Erythroblast (primary cell): ENCODE measurements around the gene ESPL1.

Experiments
- GATA1 ChIP-seq: IDR thresholded peaks from 2 replicates; pipeline ENCODE4 v1.6.1; 2011; ENCODE audit warnings: low read depth, mild to moderate bottlenecking, control low read depth, low read length, moderate library complexity
- POLR2A ChIP-seq: IDR thresholded peaks from 2 replicates; pipeline ENCODE4 v1.6.1; 2011; ENCODE audit warnings: mild to moderate bottlenecking, low read length

DNA sequence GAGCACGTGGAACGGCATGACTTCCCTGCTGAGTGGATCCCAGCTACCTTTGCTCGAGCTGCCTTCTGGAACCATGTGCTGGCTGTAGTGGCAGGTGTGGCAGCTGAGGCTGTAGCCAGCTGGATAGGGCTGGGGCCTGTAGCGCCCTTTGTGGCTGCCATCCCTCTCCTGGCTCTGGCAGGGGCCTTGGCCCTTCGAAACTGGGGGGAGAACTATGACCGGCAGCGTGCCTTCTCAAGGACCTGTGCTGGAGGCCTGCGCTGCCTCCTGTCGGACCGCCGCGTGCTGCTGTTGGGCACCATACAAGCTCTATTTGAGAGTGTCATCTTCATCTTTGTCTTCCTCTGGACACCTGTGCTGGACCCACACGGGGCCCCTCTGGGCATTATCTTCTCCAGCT is 14.8 kb upstream of the ESPL1 start:
- TF ChIP-seq POLR2A (no peak), GATA1 (no peak)
